ENCODE data around the gene ANKRD36C. TPM values are rescaled to one million over a fixed set of nuclear protein-coding genes. Genes with fewer than 3 reads are reported as not detected.
"Not testable (repeated sequence)": the region's sequence is repeated elsewhere in the genome, so short reads cannot be mapped to it uniquely, and the experiment has no call there.

The ANKRD36C gene
- polyA plus RNA-seq, 12 donors = 13.0 to 66.7 (median 24.5) TPM; not detected in 1

DNA sequence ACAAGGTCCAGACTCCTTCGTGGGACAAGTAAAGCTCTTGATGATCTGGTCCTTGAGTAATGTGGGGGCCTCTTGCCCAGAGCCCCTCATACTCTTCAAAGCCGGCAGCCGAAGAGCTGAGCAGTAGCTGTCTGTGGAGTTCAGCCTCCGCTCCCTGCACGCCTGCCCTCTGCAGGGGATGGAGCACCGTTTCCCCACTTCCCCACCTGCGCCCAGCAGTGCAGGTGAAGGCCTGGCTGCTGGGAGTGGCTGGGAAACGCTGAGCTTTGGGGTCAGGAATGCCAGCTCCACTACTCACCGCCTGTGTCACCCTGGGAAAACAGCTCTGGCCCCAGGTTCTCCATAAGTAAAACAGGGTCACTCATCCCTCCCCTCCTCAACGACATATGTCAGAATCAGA is 18.2 kb upstream of the ANKRD36C start:
- DNase-seq = not testable (repeated sequence)

DNA sequence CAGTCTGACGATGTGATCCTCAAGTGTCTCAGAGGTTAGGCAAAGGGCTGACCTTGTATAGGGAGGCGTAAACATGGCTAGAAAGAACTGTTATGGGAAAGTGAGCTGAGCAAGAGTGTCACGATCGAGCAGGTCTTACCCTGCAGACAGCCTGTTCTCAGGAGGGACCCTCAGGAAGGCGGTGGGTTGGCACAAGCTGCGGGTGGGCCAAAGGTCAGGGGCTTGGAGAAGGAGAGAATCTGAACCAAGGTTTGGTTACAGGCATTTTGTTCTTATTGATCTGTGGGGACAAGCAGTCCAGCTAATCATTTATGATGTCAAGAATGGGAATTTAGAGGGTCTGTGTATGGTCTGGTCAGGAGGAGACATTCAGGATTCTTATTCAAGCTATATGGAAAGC is 16.4 kb upstream of the ANKRD36C start:
- not testable (repeated sequence) for DNase-seq

DNA sequence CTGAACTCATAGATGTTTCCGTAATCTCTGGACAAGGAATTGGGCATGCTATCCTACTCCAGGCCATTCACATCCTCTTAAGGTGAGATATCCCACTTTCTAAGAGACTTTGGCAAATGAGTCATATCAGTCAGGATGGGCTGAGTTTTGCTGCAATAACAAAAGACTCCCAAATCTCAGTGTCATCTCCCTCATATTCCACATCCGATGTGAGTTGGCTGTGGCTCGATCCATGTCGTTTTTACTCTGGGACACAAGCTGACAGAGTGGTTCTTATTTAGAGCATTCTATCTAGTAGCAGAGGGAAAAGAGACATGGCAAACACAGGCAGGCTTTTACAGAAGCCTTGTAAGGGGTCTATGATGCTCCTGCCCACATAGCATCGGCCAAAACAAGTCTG is 14.6 kb upstream of the ANKRD36C start:
- DNase-seq = not testable (repeated sequence)

DNA sequence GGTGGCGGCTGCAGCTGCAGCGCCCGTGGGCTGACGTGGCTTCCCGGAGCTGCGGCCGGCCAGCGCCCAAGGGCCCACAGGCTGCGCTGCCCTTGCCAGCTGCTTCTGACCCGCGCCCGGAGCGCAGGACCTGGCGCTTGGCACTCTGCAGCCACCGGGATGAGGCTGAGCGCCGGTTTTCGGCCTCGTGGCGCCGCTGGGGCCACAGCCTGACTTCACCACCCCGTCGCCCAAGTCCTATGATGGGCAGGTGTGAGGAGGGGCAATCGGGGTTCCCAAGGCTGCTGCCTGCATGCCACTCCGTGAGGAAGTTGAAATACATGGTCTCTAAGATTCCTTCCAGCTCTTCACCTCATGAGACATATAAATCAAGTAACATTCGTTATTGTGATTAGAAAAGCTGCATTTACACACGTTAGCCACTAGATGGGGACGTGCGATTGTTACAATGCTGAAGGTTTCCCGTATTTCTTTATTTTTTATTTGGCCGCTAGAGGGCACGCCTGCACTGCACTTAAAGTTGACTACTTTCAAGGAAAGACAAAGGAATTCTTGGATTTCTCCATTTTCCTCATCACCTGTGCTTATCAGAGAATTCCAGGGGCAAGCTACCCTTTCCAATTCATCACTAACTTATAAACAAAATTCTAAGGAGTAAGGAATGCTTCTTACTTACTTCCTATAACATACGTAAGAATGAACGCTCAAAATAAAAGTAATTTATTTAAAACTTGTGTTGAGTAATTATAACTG is 1.1 kb upstream of the ANKRD36C start:
- DNase-seq = peak; percentile 46

DNA sequence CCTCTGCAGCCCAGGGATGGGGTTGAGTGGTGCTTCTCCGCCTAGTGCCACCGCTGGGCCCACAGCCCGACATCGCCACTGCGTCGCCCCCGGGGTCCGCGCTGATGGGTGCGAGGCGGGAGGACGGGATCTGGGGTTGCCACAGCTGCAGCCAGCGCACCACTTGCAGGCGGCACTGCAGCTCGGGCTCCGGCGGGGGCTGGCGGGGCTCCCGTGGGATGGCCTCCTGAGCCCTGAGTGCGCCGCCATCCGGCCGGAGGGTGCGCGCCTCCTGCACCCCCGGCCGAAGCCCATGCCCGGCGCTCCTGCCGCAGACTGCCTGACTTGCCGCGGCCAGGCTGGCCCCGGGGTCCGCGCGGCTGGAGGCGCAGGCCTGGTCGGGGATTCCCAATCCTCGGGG is 478 bp upstream of the ANKRD36C start:
- not testable (repeated sequence) for DNase-seq

DNA sequence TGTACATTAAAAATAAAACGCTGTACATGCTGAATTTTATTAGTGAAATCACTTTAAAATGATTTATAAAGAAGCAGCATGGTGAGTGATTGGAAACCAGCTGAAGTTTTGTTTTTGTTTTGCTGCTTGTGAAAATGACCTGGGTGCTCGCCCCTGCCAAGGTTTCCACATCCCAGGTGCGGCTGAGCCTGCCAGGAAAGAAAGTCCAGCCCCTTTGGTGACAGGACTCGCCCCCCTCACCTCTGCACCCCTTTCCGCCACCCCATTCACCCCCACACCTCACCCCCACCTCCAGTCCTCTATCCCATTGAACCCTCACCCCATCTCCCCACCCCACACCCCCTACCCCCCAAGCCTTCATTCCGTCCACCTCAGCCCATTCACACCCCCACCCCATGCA is 740 bp downstream of the ANKRD36C start:
- not testable (repeated sequence) for DNase-seq

DNA sequence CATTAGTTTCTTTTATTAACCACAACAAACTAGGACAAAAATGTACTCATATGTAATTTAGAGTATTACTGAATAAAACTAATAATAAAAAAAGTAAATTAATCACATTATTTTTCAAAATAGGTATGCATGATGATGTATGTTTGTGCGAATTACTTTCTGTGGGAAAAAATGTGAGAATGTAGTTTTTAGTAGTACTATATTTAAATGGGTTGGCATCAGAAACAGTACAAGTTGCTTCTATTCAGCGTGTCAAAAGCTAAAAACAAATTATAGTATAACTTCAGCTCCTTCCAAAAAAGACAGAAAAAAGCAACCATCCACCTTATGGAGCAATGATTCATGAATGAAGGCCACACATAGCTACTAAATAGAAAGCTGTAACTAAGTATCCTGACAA is 40.0 kb downstream of the ANKRD36C start:
- DNase-seq = not testable (repeated sequence)

DNA sequence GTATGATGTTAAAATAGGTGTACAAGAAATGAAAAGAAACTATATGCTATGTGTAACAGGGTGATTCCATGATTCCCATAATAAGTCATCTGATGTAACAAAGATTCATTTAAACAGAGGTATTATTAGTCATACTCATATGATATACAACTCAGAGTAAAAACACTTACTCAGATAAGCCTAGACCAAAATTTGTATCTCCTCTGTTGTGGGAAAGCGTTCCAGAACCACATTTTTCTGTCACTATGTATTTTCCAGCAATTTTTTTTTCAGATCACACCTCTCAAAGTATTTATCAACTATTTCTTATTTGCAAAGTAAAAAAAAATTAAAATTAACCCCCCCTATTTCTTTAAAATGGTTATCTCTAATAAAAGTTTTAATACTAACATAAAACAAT is 43.6 kb downstream of the ANKRD36C start:
- not testable (repeated sequence) for DNase-seq

DNA sequence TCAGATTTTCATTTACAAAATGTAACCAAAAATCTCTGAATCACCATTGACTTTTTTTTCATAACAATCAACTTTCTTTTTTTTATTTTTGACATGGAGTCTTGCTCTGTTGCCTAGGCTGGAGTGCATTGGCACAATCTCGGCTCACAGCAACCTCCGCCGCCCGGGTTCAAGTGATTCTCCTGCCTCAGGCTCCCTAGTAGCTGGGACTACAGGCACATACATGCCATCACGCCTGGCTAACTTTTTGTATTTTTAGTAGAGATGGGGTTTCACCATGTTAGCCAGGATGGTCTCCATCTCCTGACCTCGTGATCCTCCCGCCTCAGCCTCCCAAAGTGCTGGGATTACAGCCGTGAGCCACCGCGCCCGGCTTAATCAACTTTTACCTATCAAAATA is 51.7 kb downstream of the ANKRD36C start:
- not testable (repeated sequence) for DNase-seq

DNA sequence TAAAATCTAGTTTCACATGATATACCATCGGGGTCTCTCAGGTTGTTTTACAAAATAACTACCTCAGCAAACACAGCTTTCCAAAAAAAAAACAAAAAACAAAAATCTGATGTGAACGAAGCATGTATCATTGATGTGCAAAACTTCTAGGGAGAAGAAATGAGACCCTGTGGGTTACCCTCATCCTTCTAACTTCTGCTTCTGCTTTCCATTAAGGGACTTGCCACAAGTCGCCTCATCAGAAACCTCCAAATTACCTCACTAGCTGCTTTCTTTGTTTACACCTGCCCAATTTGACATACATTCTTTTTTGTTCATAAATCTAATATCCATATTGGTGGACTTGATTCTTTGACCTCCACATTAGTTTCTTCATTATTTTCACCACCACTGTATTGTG is 60.9 kb downstream of the ANKRD36C start:
- DNase-seq = not testable (repeated sequence)

DNA sequence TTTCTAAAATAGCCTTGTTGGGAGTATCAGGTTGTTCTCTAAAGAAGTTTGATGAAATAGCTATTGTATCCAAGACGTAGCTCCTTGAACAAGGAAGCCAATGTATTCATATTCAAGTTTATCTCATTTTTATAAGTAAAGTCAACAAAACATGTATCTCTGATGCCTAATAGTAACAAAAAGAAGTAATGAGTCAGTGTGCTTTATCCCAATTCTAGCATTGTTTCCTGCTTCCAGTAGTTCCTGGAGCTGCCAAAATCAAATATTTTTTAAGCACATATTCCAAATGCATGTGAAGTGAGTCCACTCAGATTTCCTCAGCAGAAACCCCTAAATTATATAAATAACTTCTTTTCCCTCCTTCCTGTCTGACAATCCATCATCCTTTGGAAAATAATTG is 74.6 kb downstream of the ANKRD36C start:
- DNase-seq = not testable (repeated sequence)

DNA sequence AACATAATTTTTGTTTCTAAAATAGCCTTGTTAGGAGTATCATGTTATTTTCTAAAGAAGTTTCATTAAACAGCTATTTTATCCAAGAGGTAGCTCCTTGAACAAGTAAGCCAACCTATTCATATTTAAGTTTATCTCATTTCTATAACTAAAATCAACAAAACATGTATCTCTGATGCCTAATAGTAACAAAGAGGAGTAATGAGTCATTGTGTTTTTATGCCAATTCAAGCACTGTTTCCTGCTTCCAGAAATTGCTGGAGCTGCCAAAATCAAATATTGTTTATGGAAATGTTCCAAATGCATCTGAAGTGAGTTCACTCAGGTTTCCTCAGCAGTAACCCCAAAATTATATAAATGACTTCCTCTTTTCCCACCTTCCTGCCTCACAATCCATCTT is 76.5 kb downstream of the ANKRD36C start:
- DNase-seq = not testable (repeated sequence)

DNA sequence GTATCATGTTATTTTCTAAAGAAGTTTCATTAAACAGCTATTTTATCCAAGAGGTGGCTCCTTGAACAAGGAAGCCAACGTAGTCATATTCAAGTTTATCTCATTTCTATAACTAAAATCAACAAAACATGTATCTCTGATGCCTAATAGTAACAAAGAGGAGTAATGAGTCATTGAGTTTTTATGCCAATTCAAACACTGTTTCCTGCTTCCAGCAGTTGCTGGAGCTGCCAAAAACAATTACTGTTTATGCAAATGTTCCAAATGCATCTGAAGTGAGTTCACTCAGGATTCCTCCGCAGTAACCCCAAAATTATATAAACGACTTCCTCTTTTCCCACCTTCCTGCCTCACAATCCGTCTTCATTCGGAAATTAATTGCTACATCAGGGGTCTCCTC is 80.2 kb downstream of the ANKRD36C start:
- peak; percentile 4 for DNase-seq

DNA sequence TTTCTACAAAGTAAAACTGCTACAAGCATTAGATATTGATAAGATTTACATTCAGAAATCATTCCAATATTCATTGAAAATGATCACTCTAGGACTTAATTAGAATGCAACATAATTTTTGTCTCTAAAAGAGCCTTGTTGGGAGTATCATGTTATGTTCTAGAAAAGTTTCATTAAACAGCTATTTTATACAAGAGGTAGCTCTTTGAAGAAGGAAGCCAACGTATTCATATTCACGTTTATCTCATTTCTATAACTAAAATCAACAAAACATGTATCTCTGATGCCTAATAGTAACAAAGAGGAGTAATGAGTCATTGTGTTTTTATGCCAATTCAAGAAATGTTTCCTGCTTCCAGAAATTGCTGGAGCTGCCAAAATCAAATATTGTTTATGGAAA is 97.2 kb downstream of the ANKRD36C start:
- DNase-seq = not testable (repeated sequence)

DNA sequence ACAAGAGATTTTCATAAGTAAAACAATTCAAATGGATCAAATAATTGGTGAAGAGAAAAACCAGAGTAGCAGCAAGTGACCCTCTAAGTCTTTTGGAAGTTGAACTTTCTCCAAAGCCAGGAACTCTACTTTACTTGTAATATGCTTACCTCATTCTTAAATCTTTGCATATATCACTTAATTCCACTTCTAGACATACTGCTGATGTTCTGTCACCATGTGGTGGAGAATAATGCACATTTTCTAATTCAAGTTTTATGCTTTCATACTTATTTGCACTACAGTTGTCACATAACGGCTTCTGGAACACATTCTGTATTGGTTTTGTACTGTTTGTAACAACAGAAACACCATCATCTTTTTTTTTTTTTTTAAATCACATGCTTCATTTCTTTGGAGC is 123.7 kb downstream of the ANKRD36C start:
- not testable (repeated sequence) for DNase-seq

DNA sequence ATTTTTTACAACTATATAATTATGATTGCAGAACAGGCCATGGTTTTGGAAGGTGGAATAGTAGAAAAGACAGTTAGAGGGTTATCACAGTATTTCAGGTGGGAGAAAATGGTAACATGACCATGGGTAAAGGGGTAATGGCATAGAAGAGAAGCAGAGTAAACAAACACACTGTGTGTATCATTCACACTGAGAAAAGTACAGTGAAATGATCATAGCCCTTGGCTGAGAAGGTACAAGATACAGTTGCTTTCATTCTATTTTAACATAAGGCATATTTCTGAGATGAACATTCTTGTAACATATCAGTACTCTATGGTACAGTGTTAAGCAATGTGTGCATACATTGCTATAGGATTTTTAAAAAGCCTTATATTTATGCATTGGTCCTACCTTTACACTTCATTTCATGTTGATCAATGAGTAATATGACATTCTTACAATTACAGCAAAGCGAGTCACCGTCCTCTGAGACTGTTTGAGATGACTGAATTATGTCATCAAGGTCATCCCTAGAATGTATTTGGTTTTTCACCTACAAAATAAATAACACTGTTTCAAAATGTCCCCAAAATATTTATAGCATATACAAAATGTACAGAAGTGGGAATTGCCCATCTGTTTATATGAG is 124.5 kb downstream of the ANKRD36C start:
- DNase-seq = not testable (repeated sequence)

DNA sequence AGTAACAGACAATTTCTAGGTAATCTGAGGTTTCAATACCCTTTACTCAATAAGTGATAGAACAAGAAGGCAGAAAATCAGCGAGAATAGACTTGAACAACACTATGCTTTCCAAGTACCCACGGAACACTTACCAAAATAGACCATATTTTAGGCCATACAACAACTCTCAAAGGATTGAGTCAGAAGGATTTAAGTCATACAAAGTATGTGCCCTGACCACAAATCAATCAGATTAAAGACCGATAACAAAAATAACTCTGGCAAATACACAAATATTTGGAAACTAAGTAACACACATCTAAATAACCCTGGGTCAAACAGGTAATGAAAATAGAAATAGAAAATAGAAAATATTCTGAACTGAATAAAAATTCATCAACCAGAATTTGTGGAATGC is 129.5 kb downstream of the ANKRD36C start:
- DNase-seq = not testable (repeated sequence)

DNA sequence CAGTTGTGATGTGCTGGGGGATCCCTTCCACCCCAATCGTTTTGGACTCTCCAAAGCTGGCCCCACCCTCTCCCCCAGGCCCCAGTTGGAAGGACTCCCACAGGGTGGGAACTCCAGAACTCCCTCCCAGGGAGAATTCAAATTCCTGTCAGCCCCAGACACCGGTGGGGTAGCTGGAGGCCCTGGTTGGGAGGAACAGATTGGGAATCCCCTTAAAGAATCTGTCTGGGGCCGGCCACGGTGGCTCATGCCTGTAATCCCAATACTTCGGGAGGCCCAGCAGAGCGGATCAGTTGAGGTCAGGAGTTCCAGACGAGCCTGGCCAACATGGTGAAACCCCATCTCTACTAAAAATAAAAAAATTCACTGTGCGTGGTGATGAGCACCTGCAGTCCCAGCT is 155.5 kb downstream of the ANKRD36C start:
- no peak for DNase-seq

DNA sequence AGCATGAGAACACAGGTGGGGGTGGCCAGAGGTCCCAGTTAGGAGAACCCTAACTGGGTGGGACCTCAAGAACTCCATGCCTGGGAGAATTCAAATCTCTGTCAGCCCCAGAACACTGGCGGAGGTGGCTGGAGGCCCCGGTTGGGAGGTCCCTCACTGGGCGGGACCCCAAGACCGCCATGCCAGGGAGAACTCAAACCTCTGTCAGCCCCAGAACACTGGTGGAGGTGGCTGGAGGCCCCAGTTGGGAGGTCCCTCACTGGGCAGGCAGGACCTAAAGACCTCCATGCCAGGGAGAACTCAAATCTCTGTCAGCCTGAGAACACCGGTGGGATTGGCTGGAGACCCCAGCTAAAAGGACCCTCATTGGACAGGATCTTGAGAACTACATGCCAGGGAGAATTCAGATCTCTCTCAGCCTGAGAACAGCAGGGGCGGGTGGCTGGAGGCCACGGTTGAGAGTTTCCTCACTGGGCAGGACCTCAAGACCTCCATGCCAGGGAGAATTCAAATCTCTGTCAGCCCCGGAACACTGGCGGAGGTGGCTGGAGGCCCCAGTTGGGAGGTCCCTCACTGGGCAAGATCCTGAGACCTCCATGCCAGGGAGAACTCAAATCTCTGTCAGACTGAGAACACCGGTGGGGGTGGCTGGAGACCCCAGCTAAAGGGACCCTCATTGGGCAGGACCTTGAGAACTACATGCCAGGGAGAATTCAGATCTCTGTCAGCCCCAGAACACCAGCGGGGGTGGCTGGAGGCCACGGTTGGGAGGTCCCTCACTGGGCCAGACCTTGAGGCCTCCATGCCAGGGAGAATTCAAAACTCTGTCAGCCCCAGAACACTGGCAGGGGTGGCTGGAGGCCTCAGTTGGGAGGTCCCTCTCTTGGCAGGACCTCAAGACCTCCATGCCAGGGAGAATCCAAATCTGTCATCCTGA is 157.3 kb downstream of the ANKRD36C start:
- not testable (repeated sequence) for DNase-seq

DNA sequence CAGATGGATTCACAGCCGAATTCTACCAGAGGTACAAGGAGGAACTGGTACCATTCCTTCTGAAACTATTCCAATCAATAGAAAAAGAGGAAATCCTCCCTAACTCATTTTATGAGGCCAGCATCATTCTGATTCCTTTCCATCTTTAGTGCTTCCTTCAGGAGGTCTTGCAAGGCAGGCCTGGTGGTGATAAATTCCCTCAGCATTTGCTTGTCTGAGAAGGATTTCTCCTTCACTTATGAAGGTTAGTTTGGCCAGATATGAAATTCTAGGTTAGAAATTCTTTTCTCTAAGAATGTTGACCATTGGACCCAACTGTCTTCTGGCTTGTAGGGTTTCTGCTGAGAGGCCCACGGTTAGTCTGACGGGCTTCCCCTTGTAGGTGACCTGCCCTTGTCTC is 167.4 kb downstream of the ANKRD36C start:
- DNase-seq = not testable (repeated sequence)

DNA sequence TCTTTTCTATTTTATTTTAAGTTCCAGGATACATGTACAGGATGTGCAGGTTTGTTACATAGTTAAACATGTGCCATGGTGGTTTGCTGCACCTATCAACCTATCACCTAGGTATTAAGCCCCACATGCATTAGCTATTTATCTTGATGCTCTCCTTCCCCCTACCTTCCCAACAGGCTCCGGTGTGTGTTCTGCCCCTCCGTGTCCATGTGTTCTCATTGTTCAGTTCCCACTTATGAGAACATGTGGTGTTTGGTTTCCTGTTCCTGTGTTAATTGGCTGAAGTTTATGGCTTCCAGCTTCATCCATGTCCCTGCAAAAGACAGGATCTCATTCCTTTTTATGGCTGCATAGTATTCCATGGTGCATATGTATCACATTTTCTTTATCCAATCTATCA is 174.1 kb downstream of the ANKRD36C start:
- DNase-seq = not testable (repeated sequence)

DNA sequence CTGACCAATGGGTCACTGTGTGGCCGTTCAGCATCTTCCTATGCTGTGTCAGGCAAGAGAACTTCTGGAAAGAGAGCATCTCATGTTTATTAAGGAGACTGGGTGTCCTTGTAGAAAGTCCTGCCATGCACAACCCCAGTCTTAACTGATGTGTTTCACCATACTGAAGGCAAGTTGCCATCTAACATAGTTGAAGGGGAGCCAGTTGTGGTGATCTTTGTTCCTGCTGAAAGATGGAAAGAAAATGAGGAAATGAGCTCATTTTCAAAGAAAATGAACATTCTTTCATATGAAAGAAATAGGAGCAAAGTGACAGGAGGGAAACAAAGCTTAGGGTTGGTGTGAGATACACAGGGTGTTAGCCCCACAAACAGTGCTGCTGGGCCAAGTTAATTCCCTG is 178.3 kb downstream of the ANKRD36C start:
- DNase-seq = not testable (repeated sequence)

All from muscle of arm (tissue), 12 donors.